CD4-positive, CD25-positive, alpha-beta regulatory T cell (primary cell): ENCODE results near the gene BRSK2. TPM values are rescaled to one million over a fixed set of nuclear protein-coding genes. Genes with fewer than 3 reads are reported as not detected.

Experiments used
- ATAC-seq, 2 donors: fragments of 150-1000 bp; cut with Tn5 transposase; one replicate each; pipeline ENCODE4 v1.10.0; 2021; ENCODE audit warnings: low read depth in 2 of 2, moderate number of reproducible peaks in 2 of 2, moderate library complexity in 1 of 2
- DNase-seq, 3 donors: peaks; one replicate each; pipeline versions ENCODE4 v3.0.0 to v3.0.0-alpha.2; 2012 to 2022; ENCODE audit warnings: mixed read lengths in 1 of 3
- H3K27ac ChIP-seq: one replicate; pipeline ENCODE4 v1.7.0; 2013; ENCODE audit warnings: mild to moderate bottlenecking, low read length; ENCODE audit not compliant: insufficient read depth, poor library complexity, severe bottlenecking
- H3K27me3 ChIP-seq: one replicate; pipeline ENCODE4 v1.7.0; 2013; ENCODE audit warnings: low read length; ENCODE audit not compliant: control insufficient read depth, insufficient read depth
- H3K36me3 ChIP-seq: one replicate; pipeline ENCODE4 v1.7.0; 2013; ENCODE audit warnings: mild to moderate bottlenecking, low read length, moderate library complexity; ENCODE audit not compliant: control insufficient read depth, insufficient read depth
- H3K4me1 ChIP-seq: 2 replicates; pipeline ENCODE4 v1.7.0; 2013; ENCODE audit warnings: mild to moderate bottlenecking, low read length; ENCODE audit not compliant: insufficient read depth, control insufficient read depth, poor library complexity, severe bottlenecking
- H3K4me3 ChIP-seq: one replicate; pipeline ENCODE4 v1.7.0; 2013; ENCODE audit warnings: low read depth, mild to moderate bottlenecking, low read length, moderate library complexity
- H3K9me3 ChIP-seq, 2 experiments: 1 replicate in 1 of 2; 2 replicates in 1 of 2; pipeline ENCODE4 v1.7.0; 2013; ENCODE audit warnings: low read length in 2 of 2, mild to moderate bottlenecking in 1 of 2, moderate library complexity in 1 of 2; ENCODE audit not compliant: control insufficient read depth in 2 of 2
- H3K27ac Mint-ChIP-seq, 3 donors: one replicate each; pipeline ENCODE4 v1.8.0; 2020 to 2022; ENCODE audit warnings: mild to moderate bottlenecking in 3 of 3, mixed read lengths in 3 of 3, moderate library complexity in 2 of 3
- H3K27me3 Mint-ChIP-seq: one replicate; pipeline ENCODE4 v1.8.0; 2022; ENCODE audit warnings: mild to moderate bottlenecking, mixed read lengths
- H3K36me3 Mint-ChIP-seq: one replicate; pipeline ENCODE4 v1.8.0; 2020; ENCODE audit warnings: mixed read lengths
- H3K4me1 Mint-ChIP-seq, 4 donors: one replicate each; pipeline ENCODE4 v1.8.0; 2020 to 2022; ENCODE audit warnings: mixed read lengths in 4 of 4, mild to moderate bottlenecking in 1 of 4
- H3K4me3 Mint-ChIP-seq, 4 donors: one replicate each; pipeline ENCODE4 v1.8.0; 2020 to 2022; ENCODE audit warnings: mild to moderate bottlenecking in 4 of 4, mixed read lengths in 4 of 4, moderate library complexity in 3 of 4
- H3K9me3 Mint-ChIP-seq, 7 donors: one replicate each; pipeline ENCODE4 v1.8.0; 2020 to 2022; ENCODE audit warnings: mixed read lengths in 7 of 7, mild to moderate bottlenecking in 3 of 7, moderate library complexity in 2 of 7
- polyA plus RNA-seq, 4 donors: library from polyadenylated mRNA; unstranded; fragments of 300-500 nt; fragmentation: Illumina TruSeq; gene quantifications; one replicate each; pipeline ENCODE4 v1.2.3, GENCODE V29; 2021
- total RNA-seq: library from RNA; stranded (reverse); gene quantifications from one replicate; pipeline ENCODE4 v1.2.3, GENCODE V29; 2022

BRSK2 gene
- total and polyA plus RNA-seq, 5 donors from 2014 or later, result 0.07 to 0.42 (median 0.08) TPM; not detected in 1

DNA sequence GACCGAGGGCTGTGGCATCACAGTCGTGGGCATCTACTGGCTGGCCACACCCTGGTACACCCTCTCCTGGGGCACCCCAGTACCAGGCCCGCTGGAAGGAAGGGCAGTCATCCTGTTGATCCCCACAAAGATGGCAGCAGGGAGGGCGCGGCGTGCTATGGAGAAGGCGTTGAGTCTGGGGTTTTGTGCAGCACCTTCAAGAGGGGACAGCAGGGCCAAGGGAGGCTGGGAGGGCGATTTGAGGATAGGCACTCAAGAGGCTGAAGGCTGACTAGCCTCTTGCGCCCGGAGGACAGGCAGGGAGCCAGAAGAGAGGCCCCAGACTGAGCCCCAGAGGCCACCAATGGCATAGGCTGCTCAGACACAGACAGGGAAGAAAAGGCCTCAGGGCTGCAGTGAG is 2.2 kb upstream of the BRSK2 start:
- Histone ChIP-seq H3K27ac (no peak overlapping the region), H3K4me1 (peaks cover 24% of the 10 kb centered on the region), H3K9me3 (no peaks in the 10 kb centered on the region), H3K36me3 (no peaks in the 10 kb centered on the region), H3K4me3 (no peak overlapping the region), H3K27me3 (no peaks in the 10 kb centered on the region)
- H3K27ac Mint-ChIP-seq, result no peak overlapping the region
- DNase-seq (no peak), ATAC-seq (no peak)
- peaks cover 0 to 3% (median 0%) of the 10 kb centered on the region in 7 donors for H3K9me3 Mint-ChIP-seq
- peak overlapping the region; percentile 55 to 80 (median 66) for H3K4me3 Mint-ChIP-seq
- peaks cover 0 to 21% (median 8%) of the 10 kb centered on the region in 4 donors for H3K4me1 Mint-ChIP-seq
- H3K27me3 Mint-ChIP-seq, result peaks cover 32% of the 10 kb centered on the region
- no peaks in the 10 kb centered on the region for H3K36me3 Mint-ChIP-seq

DNA sequence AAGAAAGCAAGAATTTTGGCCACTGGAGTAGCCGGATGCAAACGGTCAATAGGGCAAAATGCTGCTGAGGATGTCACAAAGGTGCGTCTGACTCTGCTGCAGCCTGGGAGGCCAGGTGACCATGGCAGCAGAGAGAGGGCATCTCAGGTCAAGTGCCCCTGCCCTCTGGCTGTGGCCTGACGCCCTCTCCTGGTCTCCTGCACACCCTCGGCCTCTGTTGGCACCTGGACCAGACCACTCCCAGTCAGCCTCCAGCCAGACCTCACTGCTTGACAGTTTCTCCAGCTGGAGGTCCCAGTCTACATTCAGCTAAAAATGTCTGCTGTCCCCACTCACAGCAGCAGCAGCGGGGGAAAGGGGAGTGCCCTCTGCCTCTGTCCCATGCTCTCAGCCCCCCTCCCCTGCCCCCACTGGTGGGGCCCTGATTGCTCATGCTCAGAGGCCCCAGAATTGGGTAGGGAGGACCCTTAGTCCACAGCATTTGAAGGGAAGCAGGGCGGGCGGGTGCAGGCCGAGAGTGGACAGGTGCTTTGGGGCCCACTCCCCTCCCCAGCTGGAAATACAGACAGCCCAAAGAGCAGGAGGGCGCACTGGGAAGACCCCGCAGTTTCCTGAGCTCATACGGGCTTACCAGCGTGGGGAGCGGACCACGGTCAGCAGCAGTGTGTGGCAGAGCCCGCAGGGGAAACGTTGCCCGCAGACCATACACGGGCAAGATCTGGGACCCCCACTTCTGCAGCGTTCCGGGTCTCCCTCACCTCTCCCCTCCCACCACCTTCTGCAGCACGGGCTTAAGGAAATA is 1.6 kb upstream of the BRSK2 start:
- DNase-seq, result no peak

DNA sequence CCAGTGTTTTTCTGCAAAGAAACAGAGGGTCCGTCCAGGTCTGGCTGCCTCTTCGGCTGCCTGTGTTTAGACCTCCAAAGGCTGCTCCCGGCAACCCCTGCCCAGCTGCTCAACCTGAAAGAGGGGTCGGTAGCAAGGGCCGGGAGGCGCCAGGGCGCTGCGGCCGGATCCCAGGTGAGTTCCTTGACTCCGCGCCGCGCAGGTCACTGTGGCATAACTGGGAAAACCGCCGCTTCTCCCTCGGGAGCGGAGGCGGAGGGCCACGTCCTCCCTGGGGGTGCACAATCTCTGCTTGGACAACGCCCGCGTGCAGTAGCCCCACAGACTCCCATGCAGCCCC is 1.0 kb upstream of the BRSK2 start:
- Histone ChIP-seq H3K36me3 (no peaks in the 10 kb centered on the region), H3K27me3 (no peaks in the 10 kb centered on the region), H3K27ac (no peak overlapping the region), H3K4me1 (peaks cover 20% of the 10 kb centered on the region), H3K9me3 (no peaks in the 10 kb centered on the region), H3K4me3 (no peak overlapping the region)
- peak overlapping the region in 1 of 3 donors; percentile 38 for H3K27ac Mint-ChIP-seq
- peaks cover 32% of the 10 kb centered on the region for H3K27me3 Mint-ChIP-seq
- H3K36me3 Mint-ChIP-seq, result no peaks in the 10 kb centered on the region
- no peak for ATAC-seq
- peak overlapping the region in 3 of 4 donors; percentile 58 to 79 (median 70) for H3K4me3 Mint-ChIP-seq
- DNase-seq, result no peak
- peaks cover 0 to 20% (median 8%) of the 10 kb centered on the region in 4 donors for H3K4me1 Mint-ChIP-seq
- peaks cover 0 to 3% (median 0%) of the 10 kb centered on the region in 7 donors for H3K9me3 Mint-ChIP-seq

More for the DNA sequence above, 1.6 kb upstream of the BRSK2 start:
- Mint-ChIP-seq H3K4me1 (peaks cover 0 to 21% (median 8%) of the 10 kb centered on the region in 4 donors), H3K9me3 (peaks cover 0 to 3% (median 0%) of the 10 kb centered on the region in 7 donors), H3K27ac (no peak overlapping the region), H3K27me3 (peaks cover 32% of the 10 kb centered on the region), H3K4me3 (peak overlapping the region; percentile 55 to 80 (median 70)), H3K36me3 (no peaks in the 10 kb centered on the region)
- Histone ChIP-seq H3K36me3 (no peaks in the 10 kb centered on the region), H3K4me3 (no peak overlapping the region), H3K27ac (no peak overlapping the region), H3K4me1 (peaks cover 24% of the 10 kb centered on the region), H3K9me3 (no peaks in the 10 kb centered on the region), H3K27me3 (no peaks in the 10 kb centered on the region)
- ATAC-seq, result no peak

DNA sequence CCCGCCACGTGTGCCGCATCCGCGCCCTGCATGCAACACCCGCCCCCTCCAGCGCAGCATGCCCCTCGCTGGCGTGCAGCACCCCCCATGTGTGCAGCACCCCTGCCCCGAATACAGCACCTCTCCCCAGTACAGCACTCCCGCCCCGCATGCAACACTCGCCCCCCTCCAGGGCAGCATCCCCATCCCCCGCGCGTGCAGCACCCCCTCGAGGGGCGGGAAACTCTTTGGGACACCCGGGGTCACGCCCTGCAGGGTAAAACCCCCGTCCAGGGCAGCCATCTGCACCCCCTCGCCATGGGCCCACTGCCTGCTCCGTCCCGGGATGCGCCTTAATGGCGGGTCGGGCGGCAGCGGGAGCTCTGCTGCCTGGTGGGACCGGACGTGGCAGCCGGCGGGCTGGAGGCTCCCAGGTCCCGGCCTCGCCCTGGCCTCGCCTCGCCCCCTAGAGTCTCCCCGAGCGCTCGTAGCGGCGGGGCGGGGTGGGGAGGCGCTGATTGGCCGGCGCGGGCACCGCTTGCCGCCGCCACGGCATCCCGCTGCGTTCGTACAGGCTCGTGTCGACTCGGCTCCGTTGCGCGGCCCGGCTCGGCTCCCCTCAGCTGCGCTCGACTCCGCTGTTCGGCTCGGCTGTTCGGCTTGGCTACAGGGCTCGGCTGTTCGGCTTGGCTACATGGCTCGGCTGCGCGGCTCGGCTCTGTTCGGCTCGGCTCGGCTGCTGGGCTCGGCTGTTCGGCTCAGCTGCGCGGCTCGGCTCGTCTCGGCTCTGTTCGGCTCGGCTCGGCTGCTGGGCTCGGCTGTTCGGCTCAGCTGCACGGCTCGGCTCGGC is 417 bp upstream of the BRSK2 start:
- H3K27ac ChIP-seq, result no peak overlapping the region
- Mint-ChIP-seq H3K9me3 (peaks cover 0 to 3% (median 0%) of the 10 kb centered on the region in 7 donors), H3K27me3 (peaks cover 31% of the 10 kb centered on the region), H3K36me3 (no peaks in the 10 kb centered on the region), H3K4me3 (peak overlapping the region in 3 of 4 donors; percentile 72 to 79 (median 73)), H3K27ac (peak overlapping the region in 1 of 3 donors; percentile 38), H3K4me1 (peaks cover 0 to 20% (median 8%) of the 10 kb centered on the region in 4 donors)
- H3K27me3 ChIP-seq, result no peaks in the 10 kb centered on the region
- H3K4me3 ChIP-seq, result no peak overlapping the region
- peaks cover 20% of the 10 kb centered on the region for H3K4me1 ChIP-seq
- no peaks in the 10 kb centered on the region for H3K36me3 ChIP-seq
- ATAC-seq, result peak; percentile 95 to 96
- DNase-seq, result peak; percentile 89 to 96 (median 94)
- no peaks in the 10 kb centered on the region for H3K9me3 ChIP-seq

DNA sequence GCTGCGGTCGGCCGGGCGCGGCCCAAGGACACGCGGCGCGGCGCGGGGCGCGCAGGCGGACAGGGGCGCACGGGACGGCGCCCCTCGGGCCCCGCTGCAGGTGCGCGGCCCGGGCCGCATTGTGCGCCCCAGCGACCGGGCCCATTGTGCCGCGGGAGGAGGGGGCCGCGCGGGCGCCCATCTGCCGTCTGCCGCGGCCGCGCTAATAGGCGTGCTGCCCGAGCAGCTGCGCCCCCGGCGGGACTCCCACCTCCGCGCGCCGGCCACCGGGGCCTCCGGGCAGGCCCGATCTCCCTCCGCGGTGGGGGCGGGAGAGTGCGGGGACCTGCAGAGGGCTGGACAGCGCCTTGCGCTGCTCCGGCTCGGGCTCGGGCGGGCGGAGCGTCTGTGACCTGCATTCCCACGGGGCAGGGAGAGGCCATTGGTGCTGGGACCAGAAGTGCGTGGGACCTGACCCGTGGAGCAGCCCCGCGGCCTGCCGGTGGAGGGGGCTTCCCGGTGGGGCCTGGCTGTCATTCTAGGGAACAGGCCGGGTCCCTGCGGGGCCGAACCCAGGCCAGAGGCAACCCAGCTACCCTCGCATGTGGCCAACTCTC is 933 bp downstream of the BRSK2 start:
- DNase-seq (no peak), ATAC-seq (no peak)
- H3K36me3 ChIP-seq, result no peaks in the 10 kb centered on the region
- H3K4me1 ChIP-seq, result peaks cover 20% of the 10 kb centered on the region
- H3K27me3 Mint-ChIP-seq, result peaks cover 24% of the 10 kb centered on the region
- no peaks in the 10 kb centered on the region for H3K36me3 Mint-ChIP-seq
- no peaks in the 10 kb centered on the region for H3K9me3 ChIP-seq
- no peak overlapping the region for H3K4me3 ChIP-seq
- no peak overlapping the region for H3K27ac Mint-ChIP-seq
- H3K27me3 ChIP-seq, result no peaks in the 10 kb centered on the region
- H3K9me3 Mint-ChIP-seq, result peaks cover 0 to 3% (median 0%) of the 10 kb centered on the region in 7 donors
- H3K4me1 Mint-ChIP-seq, result peaks cover 0 to 17% (median 3%) of the 10 kb centered on the region in 4 donors
- peak overlapping the region in 2 of 4 donors; percentile 52 to 80 for H3K4me3 Mint-ChIP-seq
- H3K27ac ChIP-seq, result no peak overlapping the region

DNA sequence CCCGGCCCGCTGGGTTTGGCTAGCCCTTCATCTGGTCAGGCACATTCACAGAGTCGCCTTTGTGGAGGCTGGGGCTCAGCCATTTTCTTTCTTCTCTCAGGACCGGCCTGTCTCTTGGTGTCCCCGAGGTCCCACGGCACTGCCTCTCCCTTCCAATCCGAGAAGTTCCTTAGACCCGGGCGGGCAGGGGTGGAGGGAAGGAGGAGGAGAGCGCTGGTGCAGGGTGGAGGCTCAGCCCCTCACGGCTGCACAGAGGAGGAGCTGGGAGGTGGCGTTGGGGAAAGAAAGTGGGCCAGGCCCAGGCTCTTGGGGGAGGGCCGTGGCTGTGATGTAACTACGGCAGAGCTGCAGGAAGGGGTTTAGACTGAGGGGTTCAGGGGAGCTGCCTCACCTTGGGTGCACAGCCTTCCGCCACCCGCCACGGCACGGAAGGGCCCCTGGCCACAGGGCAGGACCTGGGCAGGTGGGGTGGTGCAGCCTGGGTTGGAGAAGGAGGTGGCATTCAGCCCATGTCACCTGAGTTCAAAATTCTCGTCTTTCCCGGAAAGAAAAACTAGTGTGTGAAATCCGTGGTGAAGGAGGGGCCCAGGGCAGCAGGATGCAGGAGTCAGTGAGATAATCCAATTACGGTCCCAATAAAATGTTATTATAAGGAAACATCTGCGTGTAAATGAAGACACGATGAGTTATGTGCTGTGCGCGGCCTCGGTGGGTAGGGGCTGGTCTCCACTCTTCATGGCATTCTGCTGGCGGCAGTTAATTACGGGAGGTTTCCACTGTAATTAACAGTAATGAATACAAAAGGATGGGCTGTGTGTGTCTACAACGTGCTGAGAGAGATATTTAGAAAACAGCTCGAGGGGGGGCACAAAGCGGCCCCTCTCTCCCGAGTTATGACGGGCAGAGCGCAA is 1.7 kb downstream of the BRSK2 start:
- no peak overlapping the region for H3K27ac Mint-ChIP-seq
- H3K27me3 Mint-ChIP-seq, result peaks cover 24% of the 10 kb centered on the region
- H3K4me1 ChIP-seq, result peaks cover 20% of the 10 kb centered on the region
- H3K4me1 Mint-ChIP-seq, result peaks cover 0 to 17% (median 3%) of the 10 kb centered on the region in 4 donors
- no peak overlapping the region for H3K4me3 ChIP-seq
- peak overlapping the region; percentile 4 to 80 (median 60) for H3K4me3 Mint-ChIP-seq
- H3K27ac ChIP-seq, result no peak overlapping the region
- H3K36me3 Mint-ChIP-seq, result no peaks in the 10 kb centered on the region
- no peaks in the 10 kb centered on the region for H3K27me3 ChIP-seq
- H3K9me3 ChIP-seq, result no peaks in the 10 kb centered on the region
- peaks cover 0 to 3% (median 0%) of the 10 kb centered on the region in 7 donors for H3K9me3 Mint-ChIP-seq
- H3K36me3 ChIP-seq, result no peaks in the 10 kb centered on the region
- ATAC-seq, result no peak
- no peak for DNase-seq

DNA sequence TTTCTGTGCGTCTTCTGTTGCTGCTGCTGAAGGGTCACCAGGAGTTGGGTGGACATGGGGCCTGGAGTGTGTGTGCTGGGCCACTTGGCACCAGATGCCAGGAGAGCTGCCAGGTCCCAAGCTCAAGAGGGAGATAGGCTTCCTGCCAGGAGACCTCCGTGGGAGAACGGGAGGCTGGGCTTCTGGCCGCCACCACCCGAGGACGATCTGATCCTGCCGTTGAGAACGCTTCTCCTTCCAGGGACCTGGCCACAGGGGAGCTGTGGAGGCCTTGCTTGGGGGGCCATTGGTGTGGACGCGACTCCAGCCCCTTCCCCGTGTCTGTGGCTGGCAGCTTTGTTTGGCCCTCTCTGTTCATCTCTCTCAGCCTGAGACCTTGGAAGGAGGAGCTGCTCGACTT is 2.4 kb downstream of the BRSK2 start:
- peaks cover 23% of the 10 kb centered on the region for H3K27me3 Mint-ChIP-seq
- Histone ChIP-seq H3K4me1 (peaks cover 20% of the 10 kb centered on the region), H3K9me3 (no peaks in the 10 kb centered on the region), H3K36me3 (no peaks in the 10 kb centered on the region), H3K4me3 (no peak overlapping the region), H3K27ac (no peak overlapping the region), H3K27me3 (no peaks in the 10 kb centered on the region)
- ATAC-seq (no peak), DNase-seq (no peak)
- H3K4me3 Mint-ChIP-seq, result peak overlapping the region in 2 of 4 donors; percentile 58 to 80
- no peak overlapping the region for H3K27ac Mint-ChIP-seq
- no peaks in the 10 kb centered on the region for H3K36me3 Mint-ChIP-seq
- peaks cover 0 to 3% (median 0%) of the 10 kb centered on the region in 7 donors for H3K9me3 Mint-ChIP-seq
- H3K4me1 Mint-ChIP-seq, result peaks cover 0 to 17% (median 3%) of the 10 kb centered on the region in 4 donors
